GM21576 (cell line): ENCODE measurements around the gene PWP2.

Source experiments
- ATAC-seq: cut with Tn5 transposase; IDR thresholded peaks from one replicate; pipeline ENCODE4 v1.9.1; 2021; ENCODE audit warnings: mild to moderate bottlenecking, moderate library complexity; ENCODE audit not compliant: unreplicated experiment

Gene PWP2

DNA sequence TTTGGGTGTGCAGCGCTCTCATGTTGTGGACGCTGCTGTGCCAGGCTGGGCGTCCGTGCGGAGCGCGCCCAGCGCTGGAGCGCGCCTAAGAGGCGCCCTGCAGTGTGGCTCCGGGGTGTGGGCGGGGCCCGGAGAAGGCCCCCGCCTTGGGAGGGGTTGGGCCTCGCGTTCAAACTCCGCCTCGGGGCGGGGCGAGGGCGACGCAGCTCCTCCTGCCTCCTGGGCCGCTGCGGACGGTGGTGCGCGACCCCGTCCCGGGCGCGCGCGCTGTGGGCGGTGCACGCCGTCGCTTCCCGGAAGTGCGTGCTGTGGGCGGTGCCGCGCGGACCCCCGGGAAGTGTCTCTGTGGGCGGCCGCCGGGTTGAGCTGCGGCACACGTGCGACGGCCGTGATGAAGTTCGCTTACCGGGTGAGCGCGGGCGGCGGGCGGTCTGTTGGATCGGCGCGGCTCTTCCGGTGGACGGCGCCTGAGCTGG is at the start of gene PWP2:
Gene PWP2 (plus strand): TSS at position 374 of the 476 bp plus-strand sequence. CDS start 18 bp downstream, at position 392.
- peak; percentile 68 for ATAC-seq

DNA sequence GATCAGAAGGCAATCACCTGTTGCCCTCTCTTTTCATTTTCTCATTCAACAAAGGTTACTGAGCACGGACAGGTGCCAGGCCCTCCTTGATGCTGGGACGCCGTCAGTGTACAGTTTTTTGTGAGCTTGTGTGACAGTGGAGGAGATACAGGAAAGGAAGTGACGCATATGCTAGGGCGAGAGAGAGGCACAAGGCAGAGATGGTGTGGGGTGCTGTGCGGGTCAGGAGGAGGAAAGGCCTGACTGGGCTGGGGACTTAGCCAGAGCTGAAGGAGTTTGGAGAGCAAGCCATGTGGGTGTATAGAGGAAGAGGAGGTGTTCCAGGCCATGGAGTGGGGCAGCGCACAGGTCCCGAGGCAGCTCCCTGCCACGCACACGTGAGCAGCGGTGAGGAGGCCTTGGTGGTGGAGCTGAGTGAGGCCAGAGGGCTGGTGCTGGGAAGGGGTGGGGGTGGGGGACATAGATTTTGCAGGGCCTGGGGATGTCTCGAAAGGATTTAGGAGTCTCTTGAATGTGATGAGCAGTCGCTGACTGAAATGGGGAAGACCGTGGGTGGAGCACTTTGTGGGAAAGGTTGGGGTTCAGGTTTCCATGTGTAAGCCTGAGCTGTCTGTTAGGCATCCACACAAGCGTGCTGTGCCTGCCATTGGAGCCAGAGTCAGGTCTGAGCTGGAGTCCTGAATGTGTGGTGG is 49.1 kb upstream of the PWP2 start:
- no peak for ATAC-seq

DNA sequence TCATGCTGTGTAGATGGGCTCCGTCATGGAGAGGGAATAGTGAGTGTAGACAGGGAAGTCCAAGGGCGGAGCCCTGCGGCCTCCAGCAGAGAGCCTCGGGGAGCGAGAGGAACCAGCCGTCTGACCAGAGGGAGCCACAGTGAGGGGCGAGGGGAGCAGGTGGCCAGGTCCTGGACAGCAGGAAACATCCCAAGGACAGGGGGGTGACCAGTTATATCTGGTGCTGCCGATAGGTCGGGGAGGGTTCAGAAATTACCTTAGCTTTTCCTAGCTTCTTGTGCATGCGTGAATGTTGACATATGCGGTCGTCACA is 48.6 kb upstream of the PWP2 start:
- no peak for ATAC-seq

DNA sequence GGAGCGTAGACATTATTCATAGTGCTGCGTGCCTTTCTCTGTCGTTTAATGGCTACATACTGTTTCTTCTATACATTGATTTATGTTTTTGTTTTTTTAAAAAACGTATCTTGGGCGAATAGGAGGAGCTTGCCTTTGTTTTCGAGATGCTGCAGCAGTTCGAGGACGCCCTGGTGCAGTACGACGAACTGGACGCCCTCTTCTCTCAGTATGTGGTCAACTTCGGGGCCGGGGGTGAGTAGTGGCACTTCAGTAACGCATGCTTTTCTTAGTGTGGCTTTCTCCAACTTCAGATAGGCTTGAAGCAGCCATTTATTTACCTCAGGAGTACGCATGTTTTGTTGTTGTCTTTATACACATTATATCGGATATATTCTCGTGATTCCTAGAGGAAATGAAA is 48.2 kb upstream of the PWP2 start:
- no peak for ATAC-seq

DNA sequence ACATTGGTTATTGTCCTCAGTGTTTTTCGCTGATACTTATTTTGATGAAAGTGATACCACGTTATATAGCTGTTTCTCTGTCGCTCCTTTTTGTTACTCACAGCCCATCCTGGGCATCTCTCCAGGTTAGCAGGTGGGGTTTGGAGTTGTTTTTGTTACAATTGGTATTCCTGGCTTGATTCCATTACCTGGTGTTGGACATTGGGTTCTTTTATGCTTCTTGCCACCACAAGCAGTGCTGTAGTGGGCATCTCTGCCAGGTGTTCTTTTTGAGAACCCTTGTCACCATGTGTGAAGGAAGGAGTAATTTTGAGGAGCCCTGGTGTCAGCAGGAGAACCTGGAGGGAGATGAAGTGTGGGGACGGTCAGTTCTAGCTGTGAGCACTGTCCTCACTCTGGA is 47.5 kb upstream of the PWP2 start:
- ATAC-seq: no peak

DNA sequence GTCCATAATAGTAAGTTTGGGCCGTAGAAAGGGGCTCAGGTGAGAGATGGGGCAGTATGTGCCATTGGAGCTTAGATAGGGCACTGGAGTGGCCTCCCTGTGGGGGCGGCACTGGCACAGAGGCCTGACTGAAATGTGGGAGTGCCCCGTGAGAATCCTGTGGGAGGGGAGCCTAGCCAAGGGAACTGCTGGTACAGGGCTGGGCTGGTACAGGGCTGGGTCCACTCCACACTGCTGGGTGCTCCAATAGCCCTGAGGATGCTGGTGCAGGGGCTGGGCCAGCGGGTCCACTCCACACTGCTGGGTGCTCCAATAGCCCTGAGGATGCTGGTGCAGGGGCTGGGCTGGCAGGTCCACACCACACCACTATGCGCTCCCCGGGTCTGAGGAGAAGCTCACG is 44.8 kb upstream of the PWP2 start:
- no peak for ATAC-seq

DNA sequence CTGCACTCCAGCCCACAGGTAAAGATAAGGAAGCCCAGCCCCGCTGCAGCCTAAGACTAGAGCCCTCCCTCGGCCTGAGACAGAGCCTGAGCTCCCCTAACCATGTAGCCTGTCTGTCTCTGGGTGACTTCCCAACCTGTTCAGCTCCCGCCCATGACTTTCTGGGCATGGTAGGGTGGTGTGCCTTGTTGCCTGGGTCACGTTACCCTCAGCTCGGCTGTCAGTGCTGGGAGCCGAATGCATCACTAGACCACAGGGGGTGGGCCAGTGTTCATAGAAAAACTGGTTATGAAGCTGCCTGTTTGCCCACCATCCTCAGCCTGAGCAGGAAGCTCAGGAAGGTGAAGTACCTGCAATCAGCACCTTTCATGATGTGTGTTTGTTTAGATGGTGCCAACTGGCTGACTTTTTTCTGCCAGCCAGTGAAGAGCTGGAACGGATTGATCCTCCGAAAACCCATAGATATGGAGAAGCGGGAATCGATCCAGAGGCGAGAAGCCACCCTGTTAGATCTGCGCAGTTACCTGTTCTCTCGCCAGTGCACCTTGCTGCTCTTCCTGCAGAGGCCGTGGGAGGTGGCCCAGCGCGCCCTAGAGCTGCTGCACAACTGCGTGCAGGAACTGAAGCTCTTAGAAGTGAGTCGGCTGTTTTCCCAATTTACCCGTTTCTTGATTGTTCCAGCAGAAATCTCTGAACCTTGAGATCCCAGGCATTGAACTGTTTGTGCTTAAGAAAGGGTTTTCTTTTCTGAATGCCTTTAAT is 43.9 kb upstream of the PWP2 start:
- no peak for ATAC-seq

DNA sequence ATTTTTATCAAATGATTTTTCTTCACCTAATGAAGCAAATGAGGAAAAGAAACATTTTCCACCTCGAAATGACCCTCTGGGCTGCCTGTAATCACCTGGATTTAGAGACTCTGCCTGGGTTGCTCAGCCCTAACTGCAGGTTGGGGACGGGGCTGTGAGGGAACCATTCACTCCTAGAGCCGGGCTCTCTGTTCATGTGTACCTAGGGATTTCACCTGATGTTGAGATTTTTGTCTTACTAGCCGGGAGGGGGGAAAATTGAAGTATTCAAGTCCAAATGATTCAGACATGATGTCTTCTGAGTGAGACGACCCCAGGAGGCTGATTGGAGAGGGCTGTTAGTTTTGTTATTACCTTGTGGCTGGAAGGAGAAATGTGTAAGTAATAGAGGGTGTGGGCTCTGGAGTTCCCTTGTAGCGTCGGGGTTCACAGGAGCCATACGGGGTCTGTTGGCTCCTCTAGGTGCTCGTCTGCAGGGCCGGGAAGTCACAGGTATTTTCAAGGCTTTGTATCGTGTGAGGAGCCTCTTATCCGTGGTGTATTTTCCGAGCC is 42.3 kb upstream of the PWP2 start:
- ATAC-seq: no peak

DNA sequence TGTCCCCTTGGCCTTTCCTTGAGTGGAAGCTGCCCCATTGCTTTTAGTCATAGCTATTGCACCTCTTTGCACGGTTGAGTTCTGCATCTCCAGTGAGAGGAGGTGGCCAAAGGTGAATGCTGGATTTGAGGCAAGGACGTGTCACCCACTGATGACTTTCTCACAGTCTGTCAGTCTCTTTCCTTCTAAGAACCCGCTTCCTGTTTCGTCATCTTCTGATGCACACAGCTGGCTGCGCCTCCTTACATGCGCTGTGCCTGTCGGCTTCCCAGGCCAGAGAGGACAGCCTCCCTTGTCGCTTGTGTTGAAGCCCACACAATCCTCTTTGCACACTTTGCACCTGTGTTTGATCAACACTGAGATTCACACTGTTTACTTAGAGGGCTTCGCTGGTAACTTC is 41.8 kb upstream of the PWP2 start:
- ATAC-seq: peak; percentile 56

DNA sequence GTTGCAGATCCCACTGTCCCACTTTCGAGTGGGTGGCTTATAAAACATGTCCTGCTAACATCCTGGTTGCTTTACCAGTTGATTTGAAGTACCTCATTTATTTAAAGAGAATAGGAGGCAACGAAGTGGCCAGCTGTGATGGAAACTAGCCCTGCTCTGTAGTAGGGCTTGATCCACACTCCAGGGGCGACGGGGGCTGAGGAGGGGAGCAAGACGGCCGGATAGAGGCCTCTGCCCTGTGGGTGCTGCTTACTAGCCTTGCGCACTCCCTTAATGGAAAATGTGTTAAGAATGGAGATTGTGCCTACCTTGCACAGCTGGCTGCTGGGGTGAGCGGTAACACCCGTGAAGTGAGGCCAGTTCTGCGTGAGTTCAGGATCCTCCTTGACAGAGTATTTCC is 41.1 kb upstream of the PWP2 start:
- no peak for ATAC-seq

DNA sequence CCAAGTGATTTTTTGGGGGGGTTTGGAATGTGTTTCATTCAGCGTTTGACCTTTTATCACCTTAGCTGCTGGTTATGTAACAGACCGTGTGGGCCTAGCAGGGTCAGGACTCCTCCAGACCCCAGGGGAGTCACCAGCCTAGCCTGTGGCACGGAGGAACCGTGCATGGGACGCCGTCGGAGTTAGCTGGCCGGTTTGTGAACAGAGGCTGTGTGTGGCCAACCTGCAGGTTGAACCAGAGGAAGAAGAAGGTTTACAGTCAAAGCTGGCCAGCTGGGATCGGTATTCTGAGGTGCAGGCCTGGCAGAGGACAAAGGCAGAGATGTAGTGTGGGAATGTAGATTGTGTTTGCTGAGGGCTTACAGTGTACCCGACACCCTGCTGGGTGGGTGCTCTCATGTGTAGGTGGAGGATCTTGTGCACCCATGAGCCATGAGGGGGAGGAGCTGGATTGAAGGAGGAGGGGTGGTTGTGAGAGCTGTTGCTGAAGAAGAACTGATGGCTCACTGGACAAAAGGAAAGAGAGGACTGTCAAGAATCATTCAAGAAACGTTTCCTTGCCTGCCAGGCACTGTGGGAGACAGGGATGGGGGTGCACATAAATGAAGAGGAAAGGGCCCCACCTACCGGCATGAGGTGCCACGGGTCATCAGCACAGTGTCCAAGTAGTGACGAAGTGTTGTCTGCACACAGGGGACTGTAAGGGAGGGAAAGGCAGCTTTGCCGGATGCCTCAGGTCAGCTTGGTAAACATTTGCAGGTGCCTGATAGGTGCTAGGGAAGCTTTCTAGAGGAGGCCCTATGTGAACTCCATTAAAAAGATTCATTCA is 40.0 kb upstream of the PWP2 start:
- no peak for ATAC-seq

DNA sequence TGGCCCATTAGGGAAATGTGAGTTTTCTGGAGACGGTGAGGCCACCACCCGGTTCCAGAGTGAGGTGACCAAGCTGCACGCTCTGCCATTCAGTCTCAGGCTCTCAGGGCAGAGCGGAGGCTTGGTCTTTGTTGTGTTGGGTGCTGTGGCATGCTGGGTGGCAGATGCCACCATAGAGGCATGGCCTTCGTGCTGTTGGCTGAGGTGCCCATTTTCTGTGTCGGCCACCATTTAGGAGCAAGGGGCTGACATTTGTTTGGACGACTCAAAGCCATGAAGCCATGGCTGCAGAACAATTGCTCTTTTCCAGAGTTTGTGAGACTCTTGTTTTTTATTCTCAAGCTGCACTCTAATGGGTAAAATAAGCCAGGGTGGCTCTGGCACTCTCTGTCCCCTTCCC is 36.8 kb upstream of the PWP2 start:
- no peak for ATAC-seq

DNA sequence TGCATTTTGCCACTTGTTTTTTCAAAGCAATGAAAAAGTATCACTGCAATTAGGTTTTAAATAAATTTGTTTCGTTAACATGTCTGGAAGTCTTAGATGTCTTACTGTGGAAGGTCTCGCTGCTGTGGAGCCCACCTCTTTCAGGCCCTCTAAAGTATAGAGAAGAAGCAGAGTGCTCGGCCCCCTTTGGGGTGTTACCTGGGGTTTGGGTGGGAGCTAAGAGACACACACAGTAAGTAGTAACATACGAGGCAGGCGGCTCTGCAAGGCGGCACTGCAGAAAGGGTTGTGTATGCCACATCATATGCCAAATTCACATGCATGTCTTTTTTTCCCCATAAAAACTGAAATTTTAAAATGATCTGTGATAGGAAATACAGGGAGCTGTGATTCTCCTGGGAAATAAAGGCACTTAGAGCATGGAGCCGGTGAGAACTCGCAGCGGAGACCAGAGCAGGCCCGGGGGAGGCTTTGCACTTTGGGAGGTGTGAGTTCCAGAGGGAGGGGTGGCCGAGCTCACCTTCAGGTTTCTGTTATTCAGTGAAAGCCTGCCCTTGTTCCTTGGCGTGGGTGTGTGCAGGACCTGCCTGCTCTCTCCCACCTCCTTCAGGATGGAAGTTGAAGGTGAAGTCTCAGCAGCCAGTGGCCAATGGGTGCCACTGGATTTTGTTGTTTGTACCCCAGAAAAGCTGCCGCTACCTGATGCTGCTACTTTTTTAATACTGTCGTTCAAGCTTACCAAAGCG is 35.7 kb upstream of the PWP2 start:
- ATAC-seq: no peak

DNA sequence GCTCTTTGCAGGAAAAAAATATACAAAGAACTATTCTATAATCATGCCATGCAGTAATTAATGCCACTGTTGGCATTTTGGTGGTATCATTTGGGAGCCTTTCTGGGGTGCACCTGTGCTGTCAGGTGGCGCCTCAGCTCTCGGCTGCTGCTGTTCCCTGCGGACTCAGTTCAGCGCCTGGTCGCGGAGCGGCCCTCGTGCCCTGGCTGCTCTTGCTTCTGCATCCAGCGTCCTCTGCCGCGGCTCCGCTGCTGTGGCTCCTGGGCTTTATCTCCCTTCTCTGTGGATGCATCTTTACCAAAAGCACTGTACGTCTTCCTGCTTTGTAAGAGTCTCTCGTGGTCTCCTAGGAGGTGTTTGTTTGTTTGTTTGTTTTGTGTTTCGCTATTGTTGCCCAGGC is 35.1 kb upstream of the PWP2 start:
- ATAC-seq: no peak

DNA sequence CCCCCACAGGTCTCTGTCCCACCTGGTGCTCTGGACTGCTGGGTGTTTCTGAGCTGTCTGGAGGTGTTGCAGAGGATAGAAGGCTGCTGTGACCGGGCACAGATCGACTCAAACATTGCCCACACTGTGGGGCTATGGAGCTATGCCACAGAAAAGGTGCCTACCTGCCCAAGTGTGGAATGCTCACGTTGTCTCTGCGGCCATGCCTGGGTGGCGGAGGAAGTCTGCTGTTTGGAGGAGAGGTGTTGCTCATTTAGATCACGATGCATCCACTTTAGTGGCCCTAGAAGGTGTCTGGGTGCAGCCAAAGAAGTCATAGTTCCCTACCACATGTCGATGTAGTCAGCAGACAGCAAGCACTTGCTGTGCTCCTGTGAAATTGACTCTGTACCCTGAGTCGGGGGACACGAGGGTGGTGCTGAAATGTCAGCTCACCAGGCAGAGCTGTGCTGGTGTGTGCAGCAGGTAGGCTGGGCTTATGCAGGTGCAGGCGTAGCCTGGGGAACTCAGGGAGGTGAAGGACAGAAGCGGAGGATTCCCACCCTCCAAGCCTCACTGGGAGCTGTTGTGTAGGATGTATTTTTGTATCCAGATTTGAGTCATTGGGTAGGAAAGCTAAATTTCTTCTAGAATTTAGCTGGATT is 32.8 kb upstream of the PWP2 start:
- no peak for ATAC-seq

DNA sequence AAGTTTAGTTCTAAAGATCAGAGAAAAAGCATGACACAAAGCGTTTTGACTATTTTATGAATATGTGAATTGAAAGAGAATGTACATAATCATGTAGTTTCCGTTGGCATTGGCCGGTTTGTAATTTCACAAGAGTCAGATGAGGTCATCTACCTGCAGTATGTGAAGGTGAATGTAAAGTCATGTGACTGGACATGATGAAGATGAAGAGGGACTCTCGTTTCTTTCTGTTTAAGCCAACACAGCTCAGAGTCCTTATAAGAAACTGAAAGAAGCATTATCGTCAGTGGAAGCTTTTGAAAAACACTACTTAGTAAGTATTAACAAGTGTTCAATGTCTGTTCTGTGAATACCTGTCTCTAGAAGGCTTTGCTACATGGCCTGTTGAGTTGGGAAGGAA is 30.9 kb upstream of the PWP2 start:
- ATAC-seq: no peak

DNA sequence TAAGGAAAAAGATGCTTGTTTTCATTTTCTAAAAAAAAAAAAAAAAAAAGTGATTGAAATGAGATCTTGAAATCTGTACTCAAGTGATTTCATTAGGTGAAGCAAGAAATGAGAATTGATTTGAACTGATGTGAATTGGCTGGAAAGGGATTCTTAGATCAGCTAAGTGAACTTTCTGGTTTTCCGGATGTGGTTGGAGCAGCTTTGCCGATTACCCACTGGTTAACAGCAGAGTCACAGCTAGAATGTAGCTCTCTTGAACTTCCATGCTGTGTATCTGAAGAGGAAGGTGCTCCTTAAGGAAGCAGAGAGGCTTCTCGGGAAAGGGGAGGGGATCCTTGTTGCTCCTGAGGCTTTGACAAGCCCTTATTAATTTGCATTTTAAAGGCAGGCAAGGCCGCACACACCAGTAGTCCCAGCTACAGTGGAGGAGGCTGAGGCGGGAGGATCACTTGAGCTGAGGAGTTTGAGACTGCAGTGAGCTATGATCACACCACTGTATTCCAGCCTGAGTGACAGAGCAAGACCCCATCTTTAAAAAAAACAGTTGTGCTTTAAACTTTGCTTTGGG is 28.7 kb upstream of the PWP2 start:
- ATAC-seq: no peak

DNA sequence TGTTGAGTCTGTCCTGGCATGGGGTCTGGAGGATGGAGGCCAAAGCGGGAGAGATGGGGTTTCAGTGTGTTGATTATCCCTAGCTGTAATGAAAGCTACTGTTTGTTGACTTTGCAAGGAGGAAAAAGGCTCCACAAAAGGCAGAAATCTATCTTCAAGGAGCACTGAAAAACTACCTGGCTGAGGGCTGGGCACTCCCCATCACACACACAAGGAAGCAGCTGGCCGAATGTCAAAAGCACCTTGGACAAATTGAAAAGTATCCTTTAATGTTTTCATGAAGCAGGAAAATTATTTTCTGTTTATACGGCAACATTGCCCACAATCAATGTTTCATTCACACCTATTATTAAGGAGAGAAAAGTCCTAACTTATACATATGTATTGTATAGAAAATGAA is 27.8 kb upstream of the PWP2 start:
- no peak for ATAC-seq

DNA sequence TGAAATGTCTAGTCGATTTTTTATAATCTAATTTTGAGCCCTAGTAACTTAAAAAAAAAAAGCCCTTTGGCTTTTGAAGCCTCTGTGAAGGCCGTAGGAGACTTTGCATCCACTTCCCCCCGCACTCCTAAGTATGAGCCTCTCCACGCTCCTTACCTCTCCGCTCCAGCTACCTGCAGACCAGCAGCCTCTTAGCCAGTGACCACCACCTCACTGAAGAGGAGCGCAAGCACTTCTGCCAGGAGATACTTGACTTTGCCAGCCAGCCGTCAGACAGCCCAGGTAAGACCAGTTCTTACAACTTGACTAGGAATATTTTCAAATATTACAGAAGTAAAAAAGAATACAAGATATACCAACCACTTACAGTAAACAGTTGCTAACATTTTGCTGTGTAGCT is 27.4 kb upstream of the PWP2 start:
- ATAC-seq: no peak
